GM19397 (cell line): ENCODE measurements around the gene ATXN7L3B.
"Not testable (repeated sequence)": the region's sequence is repeated elsewhere in the genome, so short reads cannot be mapped to it uniquely, and the experiment has no call there.

Experiments used
- ATAC-seq: cut with Tn5 transposase; IDR thresholded peaks from one replicate; pipeline ENCODE4 v1.9.1; 2021; ENCODE audit warnings: mild to moderate bottlenecking, moderate library complexity; ENCODE audit not compliant: unreplicated experiment

ATXN7L3B gene, protein sequence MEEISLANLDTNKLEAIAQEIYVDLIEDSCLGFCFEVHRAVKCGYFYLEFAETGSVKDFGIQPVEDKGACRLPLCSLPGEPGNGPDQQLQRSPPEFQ

DNA sequence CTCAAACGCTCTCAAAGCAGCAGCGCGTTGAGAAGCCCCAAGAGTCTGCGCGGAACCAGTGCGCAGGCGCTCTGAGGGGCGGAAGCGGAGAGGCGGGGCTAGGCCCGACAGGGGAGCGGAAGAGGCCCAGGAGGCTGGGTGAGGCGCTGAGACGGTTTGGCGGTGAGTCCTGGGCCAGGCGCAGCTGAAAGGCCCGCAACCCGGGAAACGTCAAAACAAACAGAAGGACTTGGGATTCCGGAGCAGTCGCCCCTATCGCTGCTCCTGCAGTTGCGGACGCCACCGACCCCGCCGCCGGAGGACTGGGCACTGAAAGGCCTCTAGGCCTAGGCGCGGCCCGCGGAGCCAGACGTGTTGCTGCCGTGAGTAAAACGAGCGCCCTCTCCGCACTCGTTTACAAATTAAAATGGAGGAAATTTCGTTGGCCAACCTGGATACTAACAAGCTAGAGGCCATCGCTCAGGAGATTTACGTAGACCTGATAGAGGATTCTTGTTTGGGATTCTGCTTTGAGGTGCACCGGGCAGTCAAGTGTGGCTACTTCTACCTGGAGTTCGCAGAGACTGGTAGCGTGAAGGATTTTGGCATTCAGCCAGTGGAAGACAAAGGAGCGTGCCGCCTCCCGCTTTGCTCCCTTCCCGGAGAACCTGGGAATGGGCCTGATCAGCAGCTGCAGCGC, at the start of gene ATXN7L3B:
Gene ATXN7L3B (plus strand): TSS at position 129 of the 679 bp plus-strand sequence. CDS start 278 bp downstream, at position 407.
- peak; percentile 99 for ATAC-seq

DNA sequence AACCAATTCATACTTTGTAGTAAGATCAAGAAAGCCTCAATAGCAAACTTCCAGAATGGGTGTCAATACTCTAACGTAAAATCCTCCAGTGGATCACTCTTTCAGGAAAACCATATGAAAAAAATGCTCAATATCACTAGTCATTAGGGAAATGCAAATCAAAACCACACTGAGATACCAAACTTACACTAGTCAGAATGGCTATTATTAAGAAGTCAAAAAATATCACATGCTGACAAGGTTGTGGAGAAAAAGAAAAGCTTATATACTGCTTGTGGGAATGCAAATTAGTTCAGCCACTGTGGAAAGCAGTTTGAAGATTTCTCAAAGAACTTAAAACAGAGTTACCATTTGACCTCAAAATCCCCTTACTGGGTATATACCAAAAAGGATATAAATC, 49.5 kb upstream of the ATXN7L3B start:
- peak; percentile 50 for ATAC-seq

DNA sequence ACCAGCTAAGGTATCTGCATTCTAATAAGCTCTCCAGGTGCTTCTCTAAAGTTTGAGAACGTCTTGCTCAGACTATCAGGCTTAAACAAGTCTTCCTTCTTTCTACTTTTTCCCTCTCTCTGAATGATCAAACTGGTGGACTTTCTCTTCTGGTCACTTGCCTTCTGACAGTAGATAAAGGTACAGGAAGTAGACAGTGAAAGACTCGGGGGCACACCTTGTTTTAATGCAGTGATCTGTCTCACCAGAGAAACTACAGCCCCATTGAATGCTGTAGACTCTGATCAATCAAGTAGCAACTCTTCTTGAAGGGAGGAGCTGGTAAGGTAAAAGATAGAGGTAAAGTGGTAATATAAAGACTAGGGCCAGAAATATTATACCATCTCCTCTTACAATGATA, 48.1 kb upstream of the ATXN7L3B start:
- ATAC-seq, result no peak

DNA sequence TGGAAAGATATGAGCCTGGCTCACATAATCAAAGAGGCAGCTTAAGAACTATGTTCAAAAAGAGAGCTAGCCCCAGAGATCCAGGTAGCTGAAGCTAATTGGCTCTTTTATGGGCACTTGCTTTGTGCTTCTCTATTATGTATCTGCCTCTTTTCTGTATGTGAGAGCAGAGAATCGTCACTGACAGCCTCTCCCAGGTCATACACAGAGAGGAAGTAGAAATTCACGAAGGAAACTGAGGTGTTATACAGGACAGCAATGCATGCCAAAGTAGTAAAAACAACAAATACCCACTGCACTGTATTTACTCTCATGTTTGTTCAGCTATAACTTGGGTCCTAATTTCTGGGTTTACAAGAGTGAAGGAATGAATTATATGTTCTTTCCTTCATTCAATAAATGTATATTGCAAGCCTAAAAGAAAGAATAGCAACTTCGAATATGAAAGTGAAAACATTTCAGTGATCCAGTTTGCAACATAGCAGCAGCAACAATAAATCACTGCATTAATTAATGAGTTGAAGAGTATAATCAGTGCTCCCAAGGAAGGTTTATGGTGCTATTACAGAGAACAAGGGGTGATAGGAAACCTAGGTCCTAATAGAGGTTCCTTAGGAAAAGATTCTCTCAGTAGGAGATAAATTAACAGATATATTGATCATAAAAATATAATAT, 47.1 kb upstream of the ATXN7L3B start:
- ATAC-seq, result peak; percentile 74

DNA sequence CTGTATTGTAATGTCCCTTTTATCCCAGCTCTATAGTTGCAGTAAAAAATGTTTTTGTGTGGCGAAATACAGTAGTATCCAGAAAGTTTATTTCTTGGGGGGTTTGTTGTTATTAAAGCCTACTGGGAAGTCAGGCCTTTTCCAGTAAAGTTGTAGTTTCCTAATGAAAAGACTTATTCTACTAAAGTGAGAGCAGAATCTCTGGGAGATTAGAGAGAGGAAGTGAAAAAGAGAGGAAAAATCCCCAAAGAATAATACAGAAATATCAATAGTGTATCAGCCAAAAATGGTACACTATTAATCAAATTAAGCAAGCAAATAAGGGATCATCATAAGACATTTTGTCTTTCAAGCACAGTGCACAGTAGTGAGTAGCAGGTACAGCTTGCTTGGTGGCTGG, 46.3 kb upstream of the ATXN7L3B start:
- ATAC-seq, result no peak

DNA sequence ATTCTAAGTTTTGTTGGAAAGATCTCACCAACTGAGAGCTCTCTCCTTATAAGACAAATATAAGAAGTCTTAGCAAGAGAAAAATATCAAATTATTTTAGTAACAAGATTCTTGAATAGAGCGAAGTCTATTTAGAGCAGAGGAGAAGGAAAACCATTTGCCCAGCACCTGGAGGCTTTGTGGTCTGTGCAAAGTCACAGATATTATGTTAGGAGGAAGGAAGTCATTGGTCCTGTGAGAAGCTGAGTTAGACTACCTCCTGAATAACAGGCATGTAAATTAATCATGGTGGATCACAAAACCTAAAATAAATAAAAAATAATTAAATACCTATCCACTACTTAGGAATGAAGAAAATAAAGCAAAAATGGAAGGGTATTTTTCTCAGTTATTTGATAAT, 38.4 kb upstream of the ATXN7L3B start:
- ATAC-seq, result no peak

DNA sequence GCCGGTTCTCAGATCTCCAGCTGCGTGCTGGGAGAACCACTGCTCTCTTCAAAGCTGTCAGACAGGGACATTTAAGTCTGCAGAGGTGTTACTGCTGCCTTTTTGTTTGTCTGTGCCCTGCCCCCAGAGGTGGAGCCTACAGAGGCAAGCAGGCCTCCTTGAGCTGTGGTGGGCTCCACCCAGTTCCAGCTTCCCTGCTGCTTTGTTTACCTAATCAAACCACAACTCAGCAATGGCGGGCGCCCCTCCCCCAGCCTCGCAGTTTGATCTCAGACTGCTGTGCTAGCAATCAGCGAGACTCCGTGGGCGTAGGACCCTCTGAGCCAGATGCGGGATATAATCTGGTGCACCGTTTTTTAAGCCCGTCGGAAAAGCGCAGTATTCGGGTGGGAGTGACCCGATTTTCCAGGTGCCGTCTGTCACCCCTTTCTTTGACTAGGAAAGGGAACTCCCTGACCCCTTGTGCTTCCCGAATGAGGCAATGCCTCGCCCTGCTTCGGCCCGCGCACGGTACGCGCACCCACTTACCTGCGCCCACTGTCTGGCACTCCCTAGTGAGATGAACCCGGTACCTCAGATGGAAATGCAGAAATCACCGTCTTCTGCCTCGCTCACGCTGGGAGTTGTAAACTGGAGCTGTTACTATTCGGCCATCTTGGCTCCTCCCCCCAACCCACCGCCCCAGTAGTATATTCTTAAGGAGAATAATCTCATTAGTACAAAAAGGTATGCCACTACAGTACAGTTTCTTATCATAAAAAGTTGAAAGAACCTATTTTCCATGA, 28.6 kb upstream of the ATXN7L3B start:
- not testable (repeated sequence) for ATAC-seq

DNA sequence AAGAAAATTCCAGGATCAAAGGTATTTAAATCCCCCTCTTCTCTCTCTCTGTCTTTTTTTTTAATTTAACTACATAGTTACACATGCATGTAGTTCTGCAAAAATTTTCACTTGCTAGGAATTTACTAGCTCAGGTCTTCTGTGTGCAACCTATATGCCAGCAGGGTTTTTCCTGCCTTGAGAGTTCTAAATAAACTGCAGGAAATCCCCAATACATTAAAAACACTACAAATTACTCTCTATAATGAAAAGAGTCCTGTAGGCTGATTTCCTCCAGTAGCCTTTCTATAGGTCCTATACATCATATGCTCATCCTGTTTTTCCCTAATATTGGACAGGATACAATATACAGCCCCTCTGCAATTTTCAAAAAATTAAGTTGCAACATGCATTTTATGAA, 27.7 kb upstream of the ATXN7L3B start:
- no peak for ATAC-seq

DNA sequence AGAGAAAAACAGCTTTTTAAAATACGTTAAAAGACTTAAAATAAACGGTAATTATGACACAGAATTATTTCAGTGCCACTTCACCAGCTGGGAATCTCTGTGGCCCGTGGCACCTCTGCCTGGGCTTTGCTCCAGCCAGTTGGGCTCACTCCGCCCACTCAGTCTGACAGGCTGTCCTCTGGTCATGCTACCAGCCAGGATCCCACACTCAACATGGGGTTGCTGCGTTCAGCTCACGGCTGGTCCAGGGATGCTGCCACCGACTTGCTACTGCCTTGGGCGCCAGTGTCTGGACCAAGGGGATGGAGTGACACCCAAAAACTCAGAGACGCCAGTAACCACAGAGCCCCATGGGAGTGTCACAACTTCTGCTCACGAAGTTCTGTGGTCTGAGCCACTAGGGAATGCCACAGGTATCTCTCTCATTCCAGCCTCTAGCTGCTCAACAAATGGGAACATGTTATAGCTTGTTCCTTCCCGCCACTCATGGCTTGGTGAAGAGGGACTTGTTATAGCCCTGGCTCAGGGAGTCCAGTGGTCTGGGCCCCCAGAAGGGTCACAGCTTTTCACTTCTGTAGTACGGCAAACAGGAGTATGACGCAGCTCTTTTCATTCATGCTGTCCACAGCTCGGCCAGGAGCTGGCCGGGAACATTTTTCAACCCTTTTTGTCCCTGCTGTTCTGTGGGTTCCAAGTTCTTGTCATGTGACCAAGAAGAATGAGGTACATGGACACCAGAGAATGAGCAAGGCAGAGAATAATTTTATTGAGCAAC, 23.4 kb upstream of the ATXN7L3B start:
- no peak for ATAC-seq

DNA sequence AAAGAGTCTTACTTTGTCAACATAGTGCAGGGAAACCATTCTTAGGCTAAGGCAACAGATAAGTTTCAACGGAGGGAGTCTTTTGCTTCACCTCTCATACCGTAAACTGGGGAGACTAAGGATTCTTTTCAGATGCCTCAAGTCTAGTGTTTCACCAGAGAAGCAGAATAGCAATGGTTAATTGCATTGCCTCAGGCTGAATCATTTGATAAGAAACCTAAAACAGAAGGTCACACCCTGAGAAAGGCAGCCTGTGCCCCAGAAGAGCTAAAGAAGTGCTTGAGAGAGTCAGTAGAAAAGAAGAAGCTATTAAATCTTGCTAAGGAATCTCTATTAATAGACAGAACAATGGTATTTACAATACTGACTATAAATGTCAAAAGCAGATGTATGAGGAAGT, 21.8 kb upstream of the ATXN7L3B start:
- ATAC-seq, result no peak

DNA sequence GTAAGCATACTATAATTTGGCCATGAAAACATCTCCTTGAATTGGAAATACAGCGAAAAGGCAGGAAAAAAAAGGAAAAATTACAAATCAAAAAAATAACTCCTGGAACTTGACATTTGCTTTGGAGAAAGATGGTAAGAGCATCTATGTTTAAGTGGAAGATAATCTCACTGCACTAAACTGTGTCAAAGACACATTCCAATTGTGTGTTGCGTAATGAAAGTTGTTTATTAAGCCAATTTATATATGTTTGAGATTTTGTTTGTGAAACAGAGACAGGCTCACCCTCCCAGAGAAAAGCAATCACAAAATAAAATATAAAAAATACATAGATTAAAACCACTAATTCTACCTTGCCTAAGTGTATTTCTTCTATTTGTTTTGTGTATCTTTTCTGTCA, 11.1 kb upstream of the ATXN7L3B start:
- ATAC-seq, result no peak

DNA sequence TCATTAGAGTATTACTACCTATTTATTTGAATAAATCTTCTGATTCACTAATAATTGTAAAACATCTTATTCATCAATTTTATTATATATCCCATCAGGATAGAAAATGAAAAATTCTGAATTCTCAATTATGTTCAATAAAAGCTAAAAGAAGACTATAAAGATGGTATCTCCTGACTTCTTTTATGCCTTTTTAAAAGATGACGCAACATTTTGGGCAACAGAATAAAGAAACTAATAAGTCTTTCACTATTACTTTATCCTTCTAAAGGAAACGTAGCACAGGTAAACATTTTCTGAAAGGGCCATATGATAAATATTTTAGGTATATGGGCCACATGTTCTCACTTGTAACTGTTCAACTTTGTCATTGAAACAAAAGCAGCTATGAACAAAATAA, 10.1 kb upstream of the ATXN7L3B start:
- no peak for ATAC-seq

DNA sequence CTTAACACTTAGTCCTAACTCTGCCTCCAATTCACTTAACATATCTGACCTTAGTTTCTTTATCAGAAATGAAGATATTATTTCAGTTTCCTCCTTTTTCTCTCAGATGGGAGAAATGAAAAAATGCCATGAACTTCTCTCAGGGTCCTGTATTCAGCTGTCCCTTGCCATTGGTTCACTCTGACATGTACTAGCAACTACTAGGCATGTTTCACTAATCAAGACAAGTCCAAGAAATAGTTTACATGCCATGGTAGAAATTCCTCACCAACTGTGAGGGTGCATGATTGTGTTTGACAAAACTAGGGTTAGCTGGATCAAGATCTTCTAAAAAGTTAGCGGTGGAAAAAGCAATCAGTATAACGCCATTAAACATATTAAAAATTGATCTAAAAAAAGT, 7.0 kb upstream of the ATXN7L3B start:
- ATAC-seq, result no peak

DNA sequence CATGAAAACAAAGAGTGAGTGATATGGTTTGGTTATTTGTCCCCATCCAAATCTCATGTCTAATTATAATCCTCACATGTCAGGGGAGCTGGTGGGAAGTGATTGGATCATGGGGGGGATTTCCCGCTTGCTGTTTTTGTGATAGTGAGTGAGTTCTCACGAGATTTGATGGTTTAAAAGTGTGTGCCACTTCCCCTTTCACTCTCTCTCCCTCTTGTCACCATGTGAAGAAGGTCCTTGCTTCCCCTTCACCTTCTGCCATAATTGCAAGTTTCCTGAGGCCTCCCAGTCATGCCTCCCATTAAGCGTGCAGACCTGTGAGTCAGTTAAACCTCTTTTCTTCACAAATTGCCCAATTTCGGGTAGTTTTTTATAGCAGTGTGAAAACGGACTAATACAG, 2.1 kb upstream of the ATXN7L3B start:
- no peak for ATAC-seq

DNA sequence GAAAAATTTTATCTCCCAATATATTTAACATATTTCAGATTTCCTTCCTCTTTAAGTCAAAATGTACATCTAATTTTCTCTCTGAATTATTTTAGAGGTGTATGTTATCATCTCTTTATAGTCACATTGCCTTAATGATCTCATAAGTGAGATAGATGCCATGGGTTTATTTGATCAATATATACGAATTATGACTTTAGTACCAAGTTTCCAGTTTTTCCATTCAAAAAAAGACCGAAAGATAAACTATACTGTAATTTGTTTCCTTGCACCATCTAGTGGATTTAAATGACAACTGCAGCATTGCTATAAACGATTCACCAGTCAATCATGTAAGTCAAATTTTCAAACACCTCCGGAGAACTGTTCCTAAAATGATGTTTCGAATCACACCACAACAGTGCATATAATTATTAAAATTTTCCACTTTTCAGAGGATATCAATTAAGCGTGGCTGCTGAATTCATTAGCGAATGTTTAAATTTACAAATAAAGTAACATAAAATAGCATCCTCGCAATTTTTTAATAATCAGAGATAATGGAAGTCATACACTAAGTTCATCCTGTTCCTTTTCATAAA, 419 bp upstream of the ATXN7L3B start:
- peak; percentile 44 for ATAC-seq

DNA sequence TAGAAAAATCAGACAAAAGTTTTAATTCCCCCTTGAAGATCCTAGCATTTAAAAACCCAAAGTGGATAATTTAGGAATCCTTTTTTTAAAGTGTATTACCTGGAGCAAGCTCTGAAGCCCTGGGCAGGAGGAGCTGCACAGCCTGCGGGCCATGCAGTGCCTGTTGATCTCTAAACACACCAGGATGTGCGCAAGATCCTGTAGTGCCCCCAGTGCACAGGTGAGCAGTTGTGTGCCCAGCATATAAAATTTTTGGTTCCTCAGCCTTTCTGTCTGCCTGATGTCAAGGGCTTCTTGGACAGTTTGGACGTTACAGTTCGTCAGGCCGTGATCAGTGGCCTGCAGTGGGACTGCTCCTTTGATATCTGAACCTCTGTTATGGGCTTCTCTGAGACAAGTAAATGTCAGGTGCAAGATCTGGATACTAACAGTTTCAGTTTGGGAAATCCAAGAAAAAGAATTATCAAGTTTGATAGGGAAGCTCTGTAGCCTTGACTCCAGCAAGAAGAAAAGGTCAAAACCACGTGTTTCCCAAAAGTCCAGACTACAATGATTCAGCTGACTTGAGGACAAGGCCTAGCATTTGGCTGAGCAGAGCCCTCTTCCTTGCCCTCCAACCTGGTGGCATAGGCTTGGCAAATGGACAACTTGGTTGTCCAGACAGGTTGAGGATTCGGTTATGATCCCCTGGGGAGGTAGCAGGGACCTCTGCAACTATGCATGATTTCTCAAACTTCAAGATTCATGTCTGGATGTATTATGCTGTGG, 1.0 kb downstream of the ATXN7L3B start:
- peak; percentile 22 for ATAC-seq

DNA sequence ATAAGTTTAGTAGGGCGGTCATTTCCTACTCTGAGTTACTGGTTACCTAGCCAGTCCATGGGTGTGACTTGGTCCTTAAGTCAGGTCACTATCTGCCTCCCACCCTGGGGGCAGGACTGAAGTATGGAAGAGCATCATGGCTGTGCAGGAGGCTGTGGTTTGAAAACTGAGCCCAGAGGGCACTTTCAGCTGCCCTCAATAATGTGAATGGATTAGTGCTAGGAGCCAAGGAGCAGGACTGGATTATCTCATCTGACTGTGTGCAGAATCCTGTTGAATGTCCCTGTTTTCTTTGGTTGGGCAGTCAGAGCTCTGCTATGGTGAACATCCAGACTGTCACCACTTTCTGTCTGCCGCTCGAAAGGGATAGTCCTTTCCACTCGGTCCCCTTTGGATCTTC, 1.6 kb downstream of the ATXN7L3B start:
- no peak for ATAC-seq

DNA sequence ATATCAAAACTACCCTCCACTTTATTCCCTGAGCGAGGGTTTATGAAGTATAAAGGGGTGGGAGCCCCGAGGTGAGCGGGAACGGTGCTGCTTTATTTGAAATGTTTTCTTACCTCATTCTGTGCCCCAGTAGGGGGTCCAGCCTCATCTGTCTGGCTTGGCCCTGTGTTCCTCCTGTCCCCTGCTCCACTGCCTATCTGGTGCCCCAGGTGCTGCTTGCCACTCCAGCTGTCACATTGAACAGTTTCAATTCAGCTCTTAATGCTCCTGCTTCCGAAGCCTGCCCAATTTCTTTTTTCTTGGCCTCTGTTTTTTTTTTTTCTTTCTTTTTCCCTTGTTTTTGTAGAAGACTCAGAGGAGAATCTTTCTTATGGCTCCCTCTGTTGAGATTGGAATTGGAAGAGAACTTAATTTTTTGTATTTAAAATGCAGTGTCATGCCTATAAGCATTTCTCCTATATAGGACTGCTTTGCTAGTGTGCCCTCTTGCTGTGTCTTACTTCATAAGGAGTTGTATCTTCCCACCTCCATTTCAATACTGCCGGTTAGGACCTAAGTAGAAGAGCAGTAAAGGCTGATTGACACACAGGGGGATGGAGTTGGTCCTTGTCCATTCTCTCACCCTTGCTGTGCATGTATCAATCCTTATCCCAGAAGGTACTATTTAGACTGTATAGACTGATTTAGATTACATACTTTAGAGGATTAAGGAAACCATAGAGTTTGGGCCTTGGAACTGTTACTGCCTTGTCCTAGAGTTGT, 2.3 kb downstream of the ATXN7L3B start:
- no peak for ATAC-seq

DNA sequence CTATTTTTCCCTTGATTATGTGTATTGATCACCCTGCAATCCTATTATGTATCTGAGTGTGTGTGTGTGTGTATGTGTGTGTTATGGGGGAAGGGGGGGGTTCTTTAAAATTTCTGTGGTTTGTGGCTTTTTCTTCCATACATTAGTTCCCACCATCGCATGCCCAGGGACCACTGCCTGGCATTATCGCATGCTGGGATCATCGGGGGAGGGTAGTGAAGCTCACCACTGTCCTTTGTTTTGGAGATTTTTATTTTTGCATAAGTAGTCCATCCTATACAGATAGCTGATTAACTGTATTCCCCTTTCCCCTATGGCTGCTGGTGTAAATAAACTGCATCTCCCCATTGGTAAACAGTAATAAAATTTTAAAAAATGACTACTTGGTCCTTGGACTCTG, 3.4 kb downstream of the ATXN7L3B start:
- ATAC-seq, result no peak
